ENCODE data around the gene MDH1. TPM values are rescaled to one million over a fixed set of nuclear protein-coding genes. Genes with fewer than 3 reads are reported as not detected.

Gene MDH1
- total RNA-seq, 3 donors from 2014 or later (not counting 1 experiment from before 2014, with no cell fraction given), result 62.0 to 85.3 (median 71.3) TPM

DNA sequence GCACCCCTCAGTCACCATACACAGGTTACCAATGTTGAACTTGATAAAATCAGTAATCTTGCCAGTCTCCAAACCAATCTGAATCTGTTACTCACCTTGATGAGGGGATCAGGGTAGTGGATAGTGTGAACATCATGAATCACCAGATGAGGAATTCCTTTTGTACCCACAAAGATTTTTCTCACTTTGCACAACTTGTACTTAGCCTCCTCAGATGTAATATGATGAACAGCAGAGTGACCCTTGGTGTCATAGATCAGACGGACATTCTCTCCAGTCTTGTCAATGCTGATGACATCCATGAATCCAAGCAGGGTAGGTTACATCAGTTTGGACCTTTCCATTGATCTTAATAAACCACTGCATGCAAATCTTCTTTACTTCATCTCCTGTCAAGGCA is 54.7 kb downstream of the MDH1 start:
- Mint-ChIP-seq H3K27me3 (ENCODE audit: low read depth in 2 of 2) (peaks cover 5 to 32% of the 10 kb centered on the region in 2 donors), H3K36me3 (no peaks in the 10 kb centered on the region), H3K27ac (no peak overlapping the region), H3K9me3 (peaks cover 0 to 9% of the 10 kb centered on the region in 2 donors), H3K4me3 (no peak overlapping the region), H3K4me1 (no peaks in the 10 kb centered on the region)
- no peak overlapping the region for H3K27ac ChIP-seq (ENCODE audit: low read length)
- 96% methylated on average over 1 of the region's 1 CpG for WGBS (ENCODE audit: insufficient coverage)
- no peaks in the 10 kb centered on the region for H3K36me3 ChIP-seq (ENCODE audit: control insufficient read depth, insufficient read depth, low read length)
- H3K4me3 ChIP-seq (ENCODE audit: low read length), result no peak overlapping the region
- no peak for DNase-seq
- TF ChIP-seq, protein P1, sequence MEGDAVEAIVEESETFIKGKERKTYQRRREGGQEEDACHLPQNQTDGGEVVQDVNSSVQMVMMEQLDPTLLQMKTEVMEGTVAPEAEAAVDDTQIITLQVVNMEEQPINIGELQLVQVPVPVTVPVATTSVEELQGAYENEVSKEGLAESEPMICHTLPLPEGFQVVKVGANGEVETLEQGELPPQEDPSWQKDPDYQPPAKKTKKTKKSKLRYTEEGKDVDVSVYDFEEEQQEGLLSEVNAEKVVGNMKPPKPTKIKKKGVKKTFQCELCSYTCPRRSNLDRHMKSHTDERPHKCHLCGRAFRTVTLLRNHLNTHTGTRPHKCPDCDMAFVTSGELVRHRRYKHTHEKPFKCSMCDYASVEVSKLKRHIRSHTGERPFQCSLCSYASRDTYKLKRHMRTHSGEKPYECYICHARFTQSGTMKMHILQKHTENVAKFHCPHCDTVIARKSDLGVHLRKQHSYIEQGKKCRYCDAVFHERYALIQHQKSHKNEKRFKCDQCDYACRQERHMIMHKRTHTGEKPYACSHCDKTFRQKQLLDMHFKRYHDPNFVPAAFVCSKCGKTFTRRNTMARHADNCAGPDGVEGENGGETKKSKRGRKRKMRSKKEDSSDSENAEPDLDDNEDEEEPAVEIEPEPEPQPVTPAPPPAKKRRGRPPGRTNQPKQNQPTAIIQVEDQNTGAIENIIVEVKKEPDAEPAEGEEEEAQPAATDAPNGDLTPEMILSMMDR (IDR thresholded peaks at IDR 0.05), result no peak
- no peak for ATAC-seq
- no peaks in the 10 kb centered on the region for H3K27me3 ChIP-seq (ENCODE audit: control insufficient read depth, insufficient read depth, low read length)
- H3K4me1 ChIP-seq (ENCODE audit: control insufficient read depth, insufficient read depth, low read length), result no peaks in the 10 kb centered on the region
- intact Hi-C loops (cut with micrococcal nuclease), result no loop called here
- no peaks in the 10 kb centered on the region for H3K9me3 ChIP-seq (ENCODE audit: control insufficient read depth, insufficient read depth, low read length)

DNA sequence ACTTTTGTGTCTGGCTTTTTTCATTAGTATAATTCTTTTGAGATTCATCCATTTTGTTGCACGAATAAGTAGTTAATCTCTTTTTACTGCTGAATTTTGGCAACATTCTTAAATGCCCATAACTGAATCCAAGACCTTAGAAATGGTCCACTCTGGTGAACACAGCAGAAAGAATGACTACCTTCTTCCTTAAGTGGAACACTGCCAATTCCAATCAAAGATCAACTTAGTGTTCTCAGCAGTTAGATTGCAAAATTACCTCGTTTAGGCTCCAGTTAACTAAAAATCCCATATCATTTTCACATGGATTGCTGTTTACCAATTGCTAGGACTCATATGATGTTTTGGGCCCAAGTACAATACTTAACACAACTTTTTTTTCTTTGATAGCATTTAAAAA is 59.9 kb downstream of the MDH1 start:
- Histone ChIP-seq H3K9me3 (ENCODE audit: control insufficient read depth, insufficient read depth, low read length) (no peaks in the 10 kb centered on the region), H3K36me3 (ENCODE audit: control insufficient read depth, insufficient read depth, low read length) (no peaks in the 10 kb centered on the region), H3K27ac (ENCODE audit: low read length) (no peak overlapping the region), H3K4me1 (ENCODE audit: control insufficient read depth, insufficient read depth, low read length) (no peaks in the 10 kb centered on the region), H3K27me3 (ENCODE audit: control insufficient read depth, insufficient read depth, low read length) (no peaks in the 10 kb centered on the region), H3K4me3 (ENCODE audit: low read length) (no peak overlapping the region)
- DNase-seq (no peak), ATAC-seq (no peak)
- 97% methylated on average over 2 of the region's 2 CpGs for WGBS (ENCODE audit: insufficient coverage)
- TF ChIP-seq, protein P1 (IDR thresholded peaks at IDR 0.05), result no peak
- Mint-ChIP-seq H3K36me3 (no peaks in the 10 kb centered on the region), H3K4me1 (no peaks in the 10 kb centered on the region), H3K27ac (no peak overlapping the region), H3K9me3 (peaks cover 0 to 9% of the 10 kb centered on the region in 2 donors), H3K27me3 (ENCODE audit: low read depth in 2 of 2) (peaks cover 12 to 35% of the 10 kb centered on the region in 2 donors), H3K4me3 (no peak overlapping the region)
- intact Hi-C loops (cut with micrococcal nuclease), result no loop called here

GRCh38 chr2:63649829-63650228 is 61.1 kb downstream of the MDH1 start:
- no peaks in the 10 kb centered on the region for H3K27me3 ChIP-seq (ENCODE audit: control insufficient read depth, insufficient read depth, low read length)
- H3K4me1 Mint-ChIP-seq, result no peaks in the 10 kb centered on the region
- H3K36me3 Mint-ChIP-seq, result no peaks in the 10 kb centered on the region
- H3K27ac ChIP-seq (ENCODE audit: low read length), result no peak overlapping the region
- no peak overlapping the region for H3K4me3 ChIP-seq (ENCODE audit: low read length)
- H3K27ac Mint-ChIP-seq, result no peak overlapping the region
- H3K27me3 Mint-ChIP-seq (ENCODE audit: low read depth in 2 of 2), result peaks cover 12 to 39% of the 10 kb centered on the region in 2 donors
- 88% methylated on average over 1 of the region's 1 CpG for WGBS (ENCODE audit: insufficient coverage)
- TF ChIP-seq, protein P1 (IDR thresholded peaks at IDR 0.05), result no peak
- no peaks in the 10 kb centered on the region for H3K9me3 ChIP-seq (ENCODE audit: control insufficient read depth, insufficient read depth, low read length)
- no peak overlapping the region for H3K4me3 Mint-ChIP-seq
- no peak for DNase-seq
- H3K4me1 ChIP-seq (ENCODE audit: control insufficient read depth, insufficient read depth, low read length), result no peaks in the 10 kb centered on the region
- H3K9me3 Mint-ChIP-seq, result peaks cover 0 to 9% of the 10 kb centered on the region in 2 donors
- no peak for ATAC-seq
- intact Hi-C loops (cut with micrococcal nuclease), result no loop called here
- no peaks in the 10 kb centered on the region for H3K36me3 ChIP-seq (ENCODE audit: control insufficient read depth, insufficient read depth, low read length)

DNA sequence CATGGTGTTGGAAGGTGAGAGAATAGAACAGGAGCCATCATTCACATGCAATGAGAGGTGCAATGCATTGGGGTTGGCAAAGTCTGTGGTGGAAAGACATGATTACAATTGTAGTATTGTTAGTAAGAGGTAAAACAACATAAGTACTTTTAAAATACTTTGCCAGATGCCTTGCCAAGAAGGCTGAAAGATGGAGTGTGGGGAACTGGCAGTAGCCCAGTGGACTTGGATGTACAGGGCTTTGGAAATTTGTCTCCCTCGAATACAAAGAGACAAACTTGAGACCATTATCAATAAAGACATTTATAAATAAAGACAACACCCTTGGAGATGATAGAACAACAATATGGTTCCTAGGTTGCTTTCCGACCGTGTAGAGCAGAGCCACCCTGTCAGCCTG is 62.0 kb downstream of the MDH1 start:
- intact Hi-C loops (cut with micrococcal nuclease), result no loop called here
- H3K36me3 Mint-ChIP-seq, result no peaks in the 10 kb centered on the region
- H3K9me3 ChIP-seq (ENCODE audit: control insufficient read depth, insufficient read depth, low read length), result no peaks in the 10 kb centered on the region
- H3K4me3 ChIP-seq (ENCODE audit: low read length), result no peak overlapping the region
- no peaks in the 10 kb centered on the region for H3K36me3 ChIP-seq (ENCODE audit: control insufficient read depth, insufficient read depth, low read length)
- H3K27ac Mint-ChIP-seq, result no peak overlapping the region
- no peak overlapping the region for H3K27ac ChIP-seq (ENCODE audit: low read length)
- 90% methylated on average over 2 of the region's 3 CpGs for WGBS (ENCODE audit: insufficient coverage)
- no peaks in the 10 kb centered on the region for H3K27me3 ChIP-seq (ENCODE audit: control insufficient read depth, insufficient read depth, low read length)
- ATAC-seq, result no peak
- no peak overlapping the region for H3K4me3 Mint-ChIP-seq
- TF ChIP-seq, protein P1 (IDR thresholded peaks at IDR 0.05), result no peak
- no peaks in the 10 kb centered on the region for H3K4me1 Mint-ChIP-seq
- peaks cover 12 to 35% of the 10 kb centered on the region in 2 donors for H3K27me3 Mint-ChIP-seq (ENCODE audit: low read depth in 2 of 2)
- H3K9me3 Mint-ChIP-seq, result peaks cover 0 to 7% of the 10 kb centered on the region in 2 donors
- DNase-seq, result no peak
- no peaks in the 10 kb centered on the region for H3K4me1 ChIP-seq (ENCODE audit: control insufficient read depth, insufficient read depth, low read length)
